C4-2B (cell line): Measurements from ENCODE around the gene TNFRSF13B.
"Not testable (repeated sequence)": the region's sequence is repeated elsewhere in the genome, so short reads cannot be mapped to it uniquely, and the experiment has no call there.

Experiments used
- H3K27ac ChIP-seq: fragments of 450-650 bp; 2 replicates; pipeline ENCODE4 v1.5.1; 2017
- ZFX ChIP-seq: fragments of 450-650 bp; IDR thresholded peaks from 2 replicates; pipeline ENCODE4 v1.6.1; 2017
- TF ChIP-seq, protein P1 (sequence below): fragments of 450-650 bp; conservative IDR thresholded peaks from 2 replicates; pipeline ENCODE4 v1.5.1; 2017; ENCODE audit warnings: mild to moderate bottlenecking

Gene TNFRSF13B

DNA sequence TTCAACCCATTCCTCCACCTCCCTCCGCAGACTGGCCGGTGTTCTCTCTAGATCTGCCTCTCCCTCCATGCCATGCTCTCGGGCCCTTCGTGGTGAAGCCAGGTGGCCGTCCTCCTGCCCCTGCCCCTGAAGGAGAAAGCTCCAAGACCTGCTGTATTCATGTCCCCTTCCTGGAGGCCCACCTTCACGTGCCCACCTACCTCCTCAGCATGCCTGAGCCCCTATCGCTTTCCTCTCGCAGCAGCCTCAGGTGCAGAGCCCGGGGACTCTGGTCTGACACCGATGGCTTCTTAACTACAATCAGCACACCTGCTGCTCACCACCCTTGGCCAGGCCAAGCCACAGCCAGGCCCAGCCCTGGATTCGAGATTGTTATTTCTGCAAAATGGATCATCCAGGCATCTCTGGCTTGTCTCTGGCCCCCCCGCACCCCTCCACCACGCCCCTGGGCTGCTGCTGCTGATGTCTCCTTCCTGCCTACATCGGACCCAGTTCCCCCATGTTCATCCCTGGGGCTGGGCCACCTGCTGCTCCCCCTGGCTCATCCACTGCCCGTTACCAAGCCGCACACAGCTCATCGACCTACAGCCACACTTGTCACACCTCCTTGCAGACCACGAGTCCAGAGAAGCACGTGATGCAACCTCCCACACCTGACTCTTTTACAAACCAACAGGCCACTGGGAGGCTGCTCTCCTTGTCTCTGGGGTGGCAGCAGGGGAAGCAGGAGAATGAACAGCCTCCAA lies 32.5 kb upstream of the TNFRSF13B start:
- no peak overlapping the region for H3K27ac ChIP-seq
- TF ChIP-seq, protein P1, sequence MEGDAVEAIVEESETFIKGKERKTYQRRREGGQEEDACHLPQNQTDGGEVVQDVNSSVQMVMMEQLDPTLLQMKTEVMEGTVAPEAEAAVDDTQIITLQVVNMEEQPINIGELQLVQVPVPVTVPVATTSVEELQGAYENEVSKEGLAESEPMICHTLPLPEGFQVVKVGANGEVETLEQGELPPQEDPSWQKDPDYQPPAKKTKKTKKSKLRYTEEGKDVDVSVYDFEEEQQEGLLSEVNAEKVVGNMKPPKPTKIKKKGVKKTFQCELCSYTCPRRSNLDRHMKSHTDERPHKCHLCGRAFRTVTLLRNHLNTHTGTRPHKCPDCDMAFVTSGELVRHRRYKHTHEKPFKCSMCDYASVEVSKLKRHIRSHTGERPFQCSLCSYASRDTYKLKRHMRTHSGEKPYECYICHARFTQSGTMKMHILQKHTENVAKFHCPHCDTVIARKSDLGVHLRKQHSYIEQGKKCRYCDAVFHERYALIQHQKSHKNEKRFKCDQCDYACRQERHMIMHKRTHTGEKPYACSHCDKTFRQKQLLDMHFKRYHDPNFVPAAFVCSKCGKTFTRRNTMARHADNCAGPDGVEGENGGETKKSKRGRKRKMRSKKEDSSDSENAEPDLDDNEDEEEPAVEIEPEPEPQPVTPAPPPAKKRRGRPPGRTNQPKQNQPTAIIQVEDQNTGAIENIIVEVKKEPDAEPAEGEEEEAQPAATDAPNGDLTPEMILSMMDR = no peak
- TF ChIP-seq ZFX = no peak

DNA sequence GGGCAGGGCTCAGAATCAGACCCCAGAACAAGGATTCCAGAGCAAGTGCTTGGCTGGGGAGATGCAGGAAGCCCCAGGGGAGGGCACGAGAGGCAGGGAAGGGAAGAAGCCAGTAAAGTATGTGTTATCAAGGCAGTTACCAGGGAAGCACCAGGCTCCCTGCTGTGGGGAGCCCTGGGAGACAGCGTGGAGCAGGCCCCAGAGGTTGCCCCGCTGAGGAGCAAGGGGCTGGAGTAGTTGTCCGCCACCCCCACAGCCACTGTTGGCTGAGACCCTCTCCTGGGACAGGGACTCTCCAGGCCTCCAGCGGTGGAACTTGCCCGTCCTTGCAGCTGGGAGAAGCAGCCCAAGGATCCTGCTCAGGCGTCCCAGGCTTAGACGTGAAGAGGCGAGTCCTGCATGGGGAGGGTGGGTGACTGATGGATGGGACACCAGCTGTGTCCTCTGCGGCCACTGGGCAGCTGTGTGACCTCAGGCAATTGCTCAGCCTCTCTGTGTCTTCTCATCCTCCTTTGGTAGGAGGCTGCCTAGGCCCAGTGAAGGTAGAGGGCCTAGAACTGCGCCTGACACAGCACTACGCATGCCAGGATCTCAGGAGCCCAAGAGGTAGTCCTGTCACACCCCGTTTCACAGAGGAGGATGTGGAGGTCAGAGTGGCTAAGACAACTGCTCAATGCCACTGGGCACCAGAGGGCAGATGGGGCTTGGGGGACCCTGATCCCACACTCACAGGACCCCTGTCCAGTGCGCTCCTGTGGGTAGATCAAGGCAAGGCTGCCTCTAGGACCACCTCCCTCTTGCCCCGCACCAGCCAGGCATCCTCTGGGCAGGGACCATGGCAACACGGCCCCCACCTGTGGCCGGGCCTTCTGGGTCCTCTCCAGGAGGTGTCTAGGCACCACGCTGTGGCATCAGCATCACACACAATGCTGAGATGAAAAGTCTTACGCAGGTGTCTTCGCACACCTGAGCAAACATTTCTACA lies 31.1 kb upstream of the TNFRSF13B start:
- H3K27ac ChIP-seq = not testable (repeated sequence)

DNA sequence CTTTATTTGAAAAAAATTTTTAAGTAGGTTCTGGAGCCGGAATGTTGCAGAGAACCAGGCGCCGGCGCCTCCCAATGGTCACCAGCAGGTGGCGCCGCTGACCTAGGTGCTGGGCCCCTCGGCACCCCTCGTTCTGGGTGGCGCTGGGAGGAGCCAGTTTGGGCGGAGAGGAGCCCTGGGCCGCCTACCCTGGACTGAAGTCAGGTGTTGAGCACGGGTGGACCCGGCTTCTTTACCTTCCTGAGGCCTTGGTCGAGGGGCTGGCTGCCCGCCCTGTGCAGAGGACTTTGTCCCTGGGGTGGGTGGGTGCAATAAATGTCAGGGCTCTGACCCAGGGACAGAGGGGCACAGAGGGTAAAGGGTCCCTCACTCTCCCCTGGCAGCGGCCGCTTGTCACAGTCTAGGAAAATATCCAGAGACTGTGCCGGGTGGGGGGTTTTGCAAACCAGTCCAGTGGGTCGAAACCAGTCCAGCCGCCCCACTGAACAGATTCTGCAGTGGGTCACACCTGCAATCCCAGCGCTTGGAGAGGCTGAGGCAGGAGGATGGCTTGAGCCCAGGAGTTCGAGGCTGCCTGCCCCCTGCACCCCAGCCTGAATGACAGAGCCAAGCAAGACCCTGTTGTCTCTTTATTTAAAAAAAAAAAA lies 30.1 kb upstream of the TNFRSF13B start:
- no peak for TF ChIP-seq ZFX
- TF ChIP-seq, protein P1 = peak; percentile 99
- no peak overlapping the region for H3K27ac ChIP-seq

DNA sequence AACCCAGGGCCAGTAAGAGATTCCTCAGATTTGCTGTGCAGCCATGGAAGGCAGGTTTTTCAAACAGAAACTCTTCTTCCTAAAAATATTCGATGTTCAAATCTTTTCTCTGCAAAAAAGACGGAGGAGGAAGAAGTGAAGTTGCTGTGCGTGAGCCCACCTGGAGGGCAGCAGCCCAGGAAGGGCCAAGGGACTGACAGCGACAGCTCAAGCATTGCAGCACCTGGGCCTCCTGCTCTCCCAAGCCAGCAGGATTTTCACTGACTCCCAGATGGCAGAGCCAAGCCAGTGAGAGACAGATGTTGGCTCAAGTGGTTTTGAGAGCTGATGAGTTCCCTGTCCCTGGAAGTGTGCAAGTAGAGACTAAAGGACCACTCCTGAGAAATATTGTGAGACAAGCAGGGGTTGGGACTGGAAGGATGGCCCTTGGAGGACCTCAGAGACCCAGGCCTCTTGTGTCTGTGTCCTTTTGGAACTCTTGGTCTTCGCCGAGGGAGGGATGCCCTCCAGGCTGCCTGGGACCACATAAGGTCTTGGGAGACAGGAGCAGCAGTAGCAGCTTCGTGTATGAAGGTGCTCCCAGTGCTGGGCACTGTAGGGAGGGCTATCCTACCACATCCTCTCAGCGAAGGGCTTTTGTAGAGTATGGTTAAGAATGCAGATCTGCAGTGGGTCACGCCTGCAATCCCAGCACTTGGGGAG lies 29.3 kb upstream of the TNFRSF13B start:
- no peak overlapping the region for H3K27ac ChIP-seq
- TF ChIP-seq, protein P1 = 0 out of 2 replicates have a peak, but pooled peaks have one; percentile 62
- TF ChIP-seq ZFX = no peak

DNA sequence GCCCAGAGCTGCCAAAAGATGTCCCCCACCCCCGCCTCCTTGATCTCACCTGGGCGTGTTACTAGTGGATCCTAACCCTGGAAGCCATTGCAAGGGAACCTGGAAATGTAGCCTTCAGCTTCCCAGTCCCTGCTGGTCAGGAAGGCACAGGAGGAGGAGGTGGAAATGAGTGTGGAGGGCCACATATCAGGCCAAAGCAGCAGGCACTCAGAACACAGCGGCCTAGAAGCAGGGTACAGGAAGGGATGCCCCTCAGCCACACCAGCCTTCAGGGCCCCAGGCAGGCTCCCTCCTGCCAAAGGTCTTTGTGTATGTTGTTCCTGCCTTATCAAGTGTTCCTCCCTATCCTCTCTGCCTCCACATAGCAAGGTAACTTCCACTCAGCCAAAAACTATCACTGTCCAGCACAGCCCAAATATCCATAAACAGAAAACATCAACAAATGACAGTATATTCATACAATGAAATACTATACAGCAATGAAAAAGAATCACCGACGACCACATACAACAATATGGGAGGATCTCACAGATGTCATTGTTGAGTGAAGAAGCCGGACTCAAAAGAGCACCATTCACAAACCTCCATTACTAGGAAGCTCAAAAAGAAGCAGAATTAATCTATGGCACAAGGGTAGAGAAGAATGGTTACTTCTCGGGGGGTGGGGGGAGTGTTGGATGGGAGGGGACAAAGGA lies 28.2 kb upstream of the TNFRSF13B start:
- no peak for TF ChIP-seq ZFX
- TF ChIP-seq, protein P1 = no peak
- H3K27ac ChIP-seq = no peak overlapping the region

DNA sequence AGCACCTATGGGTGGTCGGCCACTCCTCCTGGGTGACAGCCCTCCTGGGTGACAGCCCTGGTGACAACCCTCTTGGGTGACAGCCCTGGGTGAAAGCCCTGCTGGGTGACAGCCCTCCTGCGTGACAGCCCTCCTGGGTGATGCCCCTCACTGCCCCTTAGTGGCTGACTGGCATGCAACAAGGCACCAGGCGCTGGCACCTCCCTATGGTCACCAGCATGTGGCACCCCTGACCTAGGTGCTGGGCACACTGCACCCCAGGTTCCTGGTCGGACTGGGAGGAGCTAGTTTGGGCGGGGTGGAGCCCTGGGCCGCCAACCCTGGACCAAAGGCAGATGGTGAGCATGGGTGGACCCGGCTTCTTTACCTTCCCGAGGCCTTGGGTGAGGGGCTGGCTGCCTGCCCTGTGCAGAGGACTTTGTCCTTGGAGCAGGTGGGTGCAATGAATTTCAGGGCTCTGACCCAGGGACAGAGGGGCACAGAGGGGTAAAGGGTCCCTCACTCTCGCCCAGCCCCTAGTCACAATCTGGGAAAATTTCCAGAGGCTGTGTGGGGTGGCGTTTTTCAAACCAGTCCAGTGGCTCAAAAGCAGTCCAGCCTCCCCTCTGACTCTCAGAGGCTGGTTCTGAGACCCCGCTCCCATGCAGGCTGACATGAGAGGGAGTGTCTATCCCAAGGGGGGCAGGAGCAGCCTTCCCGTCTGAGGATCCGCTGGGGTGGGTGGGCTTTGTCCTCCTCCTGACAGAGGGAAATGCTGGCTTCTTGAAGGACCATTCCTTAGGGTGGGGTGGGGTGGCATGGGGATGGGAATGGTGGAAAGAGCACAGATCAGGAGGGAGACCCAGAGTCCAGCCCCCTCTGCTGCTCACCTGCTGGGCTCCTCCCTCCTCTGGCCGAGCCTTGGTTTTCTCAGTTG lies 25.9 kb upstream of the TNFRSF13B start:
- no peak for TF ChIP-seq ZFX
- TF ChIP-seq, protein P1 = no peak; the same call in 1 of the 2 replicates

DNA sequence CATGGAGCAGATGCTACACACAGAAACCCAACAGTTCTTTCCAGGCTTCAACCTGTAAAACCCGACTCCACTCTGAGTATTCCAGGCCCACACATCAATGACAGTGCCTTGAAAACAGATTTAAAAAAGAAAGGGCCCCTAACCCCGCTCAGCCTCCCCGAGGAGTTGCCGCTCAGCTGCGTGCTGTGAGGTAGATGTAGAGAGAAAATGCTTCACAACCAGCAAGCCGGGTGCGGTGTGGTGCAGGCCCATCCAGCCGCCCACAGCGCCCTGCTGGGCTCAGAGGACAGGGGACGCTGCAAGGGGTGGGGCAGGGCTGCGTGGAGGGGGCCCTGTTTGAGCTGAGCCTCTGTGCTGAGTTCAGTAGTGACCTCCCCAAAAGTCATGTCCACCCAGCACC lies 24.8 kb upstream of the TNFRSF13B start:
- H3K27ac ChIP-seq = not testable (repeated sequence)

More for the DNA sequence above, 25.9 kb upstream of the TNFRSF13B start:
- no peak overlapping the region for H3K27ac ChIP-seq
